Measurements from ENCODE around the gene POU6F2. TPM values are rescaled to one million over a fixed set of nuclear protein-coding genes. Genes with fewer than 3 reads are reported as not detected.

POU6F2 gene
- total RNA-seq, 1 experiment from 2014 or later: 0.19 TPM

- Mint-ChIP-seq H3K27ac (ENCODE audit: low read depth, unreplicated experiment) (no peak overlapping the region), H3K36me3 (ENCODE audit: insufficient read depth, unreplicated experiment) (no peaks in the 10 kb centered on the region), H3K4me3 (ENCODE audit: unreplicated experiment) (no peak overlapping the region), H3K9me3 (ENCODE audit: unreplicated experiment) (no peaks in the 10 kb centered on the region), H3K27me3 (ENCODE audit: insufficient read depth, unreplicated experiment) (peaks cover 88% of the 10 kb centered on the region), H3K4me1 (ENCODE audit: insufficient read depth, unreplicated experiment) (no peaks in the 10 kb centered on the region)
- no TSS peak for BruUV-seq (replicated peaks)
- intact Hi-C loops (cut with micrococcal nuclease): no loop called here
- TF ChIP-seq, protein P1, sequence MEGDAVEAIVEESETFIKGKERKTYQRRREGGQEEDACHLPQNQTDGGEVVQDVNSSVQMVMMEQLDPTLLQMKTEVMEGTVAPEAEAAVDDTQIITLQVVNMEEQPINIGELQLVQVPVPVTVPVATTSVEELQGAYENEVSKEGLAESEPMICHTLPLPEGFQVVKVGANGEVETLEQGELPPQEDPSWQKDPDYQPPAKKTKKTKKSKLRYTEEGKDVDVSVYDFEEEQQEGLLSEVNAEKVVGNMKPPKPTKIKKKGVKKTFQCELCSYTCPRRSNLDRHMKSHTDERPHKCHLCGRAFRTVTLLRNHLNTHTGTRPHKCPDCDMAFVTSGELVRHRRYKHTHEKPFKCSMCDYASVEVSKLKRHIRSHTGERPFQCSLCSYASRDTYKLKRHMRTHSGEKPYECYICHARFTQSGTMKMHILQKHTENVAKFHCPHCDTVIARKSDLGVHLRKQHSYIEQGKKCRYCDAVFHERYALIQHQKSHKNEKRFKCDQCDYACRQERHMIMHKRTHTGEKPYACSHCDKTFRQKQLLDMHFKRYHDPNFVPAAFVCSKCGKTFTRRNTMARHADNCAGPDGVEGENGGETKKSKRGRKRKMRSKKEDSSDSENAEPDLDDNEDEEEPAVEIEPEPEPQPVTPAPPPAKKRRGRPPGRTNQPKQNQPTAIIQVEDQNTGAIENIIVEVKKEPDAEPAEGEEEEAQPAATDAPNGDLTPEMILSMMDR (IDR thresholded peaks at IDR 0.05; ENCODE audit: unreplicated experiment): no peak
- DNase-seq (ENCODE audit: unreplicated experiment): no peak
- CTCF ChIA-PET: no interaction called here
- POLR2A ChIA-PET: no interaction called here
Observed at GRCh38 chr7:39392151-39392550, 414.4 kb downstream of the POU6F2 start.

GRCh38 chr7:39394105-39394680 is 416.5 kb downstream of the POU6F2 start:
- H3K27me3 Mint-ChIP-seq (ENCODE audit: insufficient read depth, unreplicated experiment): peaks cover 95% of the 10 kb centered on the region
- H3K36me3 Mint-ChIP-seq (ENCODE audit: insufficient read depth, unreplicated experiment): no peaks in the 10 kb centered on the region
- no peaks in the 10 kb centered on the region for H3K9me3 Mint-ChIP-seq (ENCODE audit: unreplicated experiment)
- no peak for DNase-seq (ENCODE audit: unreplicated experiment)
- TF ChIP-seq, protein P1 (IDR thresholded peaks at IDR 0.05; ENCODE audit: unreplicated experiment): no peak
- H3K4me3 Mint-ChIP-seq (ENCODE audit: unreplicated experiment): no peak overlapping the region
- BruUV-seq (replicated peaks): no TSS peak
- no peaks in the 10 kb centered on the region for H3K4me1 Mint-ChIP-seq (ENCODE audit: insufficient read depth, unreplicated experiment)
- ChIA-PET CTCF (interaction anchor here (0.7 kb wide), 2 partner anchors 73 to 1402 kb away, joined by 3 read pairs; no protein-coding TSS in a partner anchor), POLR2A (no interaction called here)
- H3K27ac Mint-ChIP-seq (ENCODE audit: low read depth, unreplicated experiment): no peak overlapping the region
- intact Hi-C loops (cut with micrococcal nuclease): no loop called here

GRCh38 chr7:39399458-39399857 is 421.7 kb downstream of the POU6F2 start:
- no peak overlapping the region for H3K27ac Mint-ChIP-seq (ENCODE audit: low read depth, unreplicated experiment)
- no peaks in the 10 kb centered on the region for H3K4me1 Mint-ChIP-seq (ENCODE audit: insufficient read depth, unreplicated experiment)
- intact Hi-C loops (cut with micrococcal nuclease): no loop called here
- no peaks in the 10 kb centered on the region for H3K9me3 Mint-ChIP-seq (ENCODE audit: unreplicated experiment)
- no TSS peak for BruUV-seq (replicated peaks)
- H3K4me3 Mint-ChIP-seq (ENCODE audit: unreplicated experiment): no peak overlapping the region
- POLR2A ChIA-PET: no interaction called here
- CTCF ChIA-PET: no interaction called here
- TF ChIP-seq, protein P1 (IDR thresholded peaks at IDR 0.05; ENCODE audit: unreplicated experiment): no peak
- peaks cover 55% of the 10 kb centered on the region for H3K27me3 Mint-ChIP-seq (ENCODE audit: insufficient read depth, unreplicated experiment)
- DNase-seq (ENCODE audit: unreplicated experiment): no peak
- no peaks in the 10 kb centered on the region for H3K36me3 Mint-ChIP-seq (ENCODE audit: insufficient read depth, unreplicated experiment)

- H3K36me3 Mint-ChIP-seq (ENCODE audit: insufficient read depth, unreplicated experiment): no peaks in the 10 kb centered on the region
- no peak overlapping the region for H3K27ac Mint-ChIP-seq (ENCODE audit: low read depth, unreplicated experiment)
- H3K4me3 Mint-ChIP-seq (ENCODE audit: unreplicated experiment): no peak overlapping the region
- BruUV-seq (replicated peaks): no TSS peak
- TF ChIP-seq, protein P1 (IDR thresholded peaks at IDR 0.05; ENCODE audit: unreplicated experiment): no peak
- intact Hi-C loops (cut with micrococcal nuclease): no loop called here
- no peak for DNase-seq (ENCODE audit: unreplicated experiment)
- CTCF ChIA-PET: interaction anchor here (0.5 kb wide), 1 partner anchor 299 kb away, joined by 5 read pairs; no protein-coding TSS in a partner anchor
- peaks cover 53% of the 10 kb centered on the region for H3K27me3 Mint-ChIP-seq (ENCODE audit: insufficient read depth, unreplicated experiment)
- POLR2A ChIA-PET: no interaction called here
- no peaks in the 10 kb centered on the region for H3K9me3 Mint-ChIP-seq (ENCODE audit: unreplicated experiment)
- H3K4me1 Mint-ChIP-seq (ENCODE audit: insufficient read depth, unreplicated experiment): no peaks in the 10 kb centered on the region
Observed at GRCh38 chr7:39399986-39400385, 422.3 kb downstream of the POU6F2 start.

All from MCF 10A (cell line).